Hematopoietic multipotent progenitor cell treated with erythropoietin and hydrocortisone succinate and interleukin-3 and kit ligand, for 17 days (in vitro differentiated cells): ENCODE measurements around the gene KDELR3.

Experiments used
- DNase-seq: peaks from one replicate; pipeline ENCODE4 v3.0.0-alpha.2; 2015; ENCODE audit warnings: low spot score

The KDELR3 gene

GRCh38 chr22:38519453-38520250 is 51.8 kb downstream of the KDELR3 start:
- DNase-seq: no peak

- no peak for DNase-seq
These were observed 55.1 kb downstream of the KDELR3 start for GRCh38 chr22:38523029-38523428.

DNA sequence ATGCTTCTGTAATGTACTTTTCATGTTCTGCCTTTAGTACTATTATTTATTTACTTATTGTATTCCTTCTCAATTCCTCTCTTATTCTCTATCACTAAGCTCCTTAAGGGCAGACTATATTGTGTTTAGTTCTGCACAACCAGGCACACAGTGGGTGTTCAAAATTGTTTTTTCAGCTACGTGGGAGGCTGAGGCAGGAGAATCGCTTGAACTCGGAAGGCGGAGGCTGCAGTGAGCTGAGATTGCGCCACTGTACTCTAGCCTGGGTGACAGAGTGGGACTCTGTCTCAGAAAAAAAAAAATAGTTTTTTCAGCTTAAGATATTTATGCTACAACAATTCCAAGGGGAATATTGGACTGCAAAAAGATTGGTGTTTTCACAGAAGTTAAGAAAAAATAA is 55.6 kb downstream of the KDELR3 start:
- DNase-seq: no peak

DNA sequence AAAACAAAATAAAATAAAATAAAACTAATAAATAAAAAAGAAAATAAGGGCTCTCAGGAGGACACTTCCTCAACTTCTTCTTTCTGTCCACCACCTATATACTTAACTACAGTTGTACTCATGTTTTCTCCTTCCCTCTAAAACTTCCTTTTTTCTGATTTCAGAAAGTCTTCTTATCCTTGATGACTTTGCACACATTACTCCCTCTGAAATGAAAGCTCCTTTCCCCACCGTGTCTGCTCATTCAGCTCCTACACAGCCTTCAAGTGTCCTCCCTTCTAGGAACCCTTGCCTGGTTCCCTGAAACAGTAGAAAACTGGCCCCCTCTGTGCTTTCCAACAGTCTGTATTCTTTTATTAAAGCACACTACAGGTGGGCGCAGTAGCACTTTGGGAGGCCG is 56.5 kb downstream of the KDELR3 start:
- DNase-seq: no peak

- DNase-seq: no peak
These were observed 63.5 kb downstream of the KDELR3 start for GRCh38 chr22:38531251-38531938.
